Stimulated activated naive B cell treated with anti-CD40 and anti-IgM and Interleukin-4, amounts not matched to agents 10 μg/mL and 1 μg/mL and 100 μg/mL, for 72 hours (primary cell): Measurements from ENCODE around the gene EML2.

Experiments
- ATAC-seq, 2 donors: fragments of 150-1000 bp; cut with Tn5 transposase; replicated peaks; 2 replicates each; pipeline ENCODE4 v1.10.0; 2021; ENCODE audit warnings: moderate library complexity in 1 of 2
- DNase-seq: peaks from one replicate; pipeline ENCODE4 v3.0.0; 2021
- H3K27ac Mint-ChIP-seq: one replicate; pipeline ENCODE4 v1.8.0; 2022; ENCODE audit warnings: mild to moderate bottlenecking, mixed read lengths
- H3K27me3 Mint-ChIP-seq, 2 donors: one replicate each; pipeline ENCODE4 v1.8.0; 2022; ENCODE audit warnings: mixed read lengths in 2 of 2
- H3K36me3 Mint-ChIP-seq, 2 donors: one replicate each; pipeline ENCODE4 v1.8.0; 2022; ENCODE audit warnings: mixed read lengths in 2 of 2, mild to moderate bottlenecking in 1 of 2
- H3K4me1 Mint-ChIP-seq, 2 donors: one replicate each; pipeline ENCODE4 v1.8.0; 2022; ENCODE audit warnings: mixed read lengths in 2 of 2, mild to moderate bottlenecking in 1 of 2
- H3K4me3 Mint-ChIP-seq, 2 donors: one replicate each; pipeline ENCODE4 v1.8.0; 2022; ENCODE audit warnings: mild to moderate bottlenecking in 2 of 2, mixed read lengths in 2 of 2, moderate library complexity in 1 of 2
- H3K9me3 Mint-ChIP-seq, 2 donors: one replicate each; pipeline ENCODE4 v1.8.0; 2022; ENCODE audit warnings: mixed read lengths in 2 of 2, mild to moderate bottlenecking in 1 of 2

Gene EML2

GRCh38 chr19:45667620-45668341 lies 28.6 kb upstream of the EML2 start, which contains the start of gene GIPR:
GIPR (plus strand) TSS chr19:45668221; CDS start chr19:45669521, 1,300 bp downstream.
- H3K36me3 Mint-ChIP-seq: peaks cover 0 to 2% of the 10 kb centered on the region in 2 donors
- H3K4me1 Mint-ChIP-seq: peaks cover 26 to 39% of the 10 kb centered on the region in 2 donors
- peaks cover 52 to 57% of the 10 kb centered on the region in 2 donors for H3K27me3 Mint-ChIP-seq
- H3K9me3 Mint-ChIP-seq: peaks cover 0 to 2% of the 10 kb centered on the region in 2 donors
- DNase-seq (peak; percentile 16), ATAC-seq (peak; percentile 41 to 62)
- peak within 1 kb of the TSS; percentile 22 for H3K27ac Mint-ChIP-seq
- peak within 1 kb of the TSS; percentile 78 to 82 for H3K4me3 Mint-ChIP-seq

- peaks cover 45 to 53% of the 10 kb centered on the region in 2 donors for H3K27me3 Mint-ChIP-seq
- H3K27ac Mint-ChIP-seq: no peak overlapping the region
- no peaks in the 10 kb centered on the region for H3K9me3 Mint-ChIP-seq
- ATAC-seq (no peak), DNase-seq (no peak)
- H3K36me3 Mint-ChIP-seq: no peaks in the 10 kb centered on the region
- H3K4me3 Mint-ChIP-seq: no peak overlapping the region
- H3K4me1 Mint-ChIP-seq: peaks cover 17 to 23% of the 10 kb centered on the region in 2 donors
These were observed 25.4 kb upstream of the EML2 start for GRCh38 chr19:45664575-45664974.

GRCh38 chr19:45663800-45664199 lies 24.6 kb upstream of the EML2 start:
- no peak overlapping the region for H3K27ac Mint-ChIP-seq
- H3K9me3 Mint-ChIP-seq: no peaks in the 10 kb centered on the region
- peaks cover 46 to 54% of the 10 kb centered on the region in 2 donors for H3K27me3 Mint-ChIP-seq
- DNase-seq (no peak), ATAC-seq (no peak)
- H3K4me3 Mint-ChIP-seq: no peak overlapping the region
- H3K36me3 Mint-ChIP-seq: no peaks in the 10 kb centered on the region
- peaks cover 10 to 15% of the 10 kb centered on the region in 2 donors for H3K4me1 Mint-ChIP-seq

DNA sequence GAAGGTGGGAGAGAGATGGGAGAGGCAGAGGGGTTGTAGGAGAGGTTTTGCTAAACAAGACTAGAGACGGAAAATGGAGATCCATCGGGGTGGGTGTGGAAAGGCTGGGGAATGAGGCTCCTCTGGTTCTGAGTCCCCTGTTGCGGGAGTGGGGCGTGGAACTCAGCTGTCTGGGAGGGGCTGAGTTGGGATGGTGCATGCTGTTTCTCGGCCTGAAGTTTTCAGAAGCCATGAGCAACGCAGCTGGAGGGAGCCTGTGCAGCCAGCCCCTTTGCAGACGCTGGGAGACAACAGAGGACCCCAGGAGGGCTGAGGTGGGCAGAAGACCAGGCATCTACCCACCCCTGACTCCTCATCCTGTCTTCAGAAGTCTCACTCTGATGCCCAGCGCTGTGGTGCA lies 21.4 kb upstream of the EML2 start:
- Mint-ChIP-seq H3K27me3 (peaks cover 34 to 44% of the 10 kb centered on the region in 2 donors), H3K27ac (no peak overlapping the region), H3K4me3 (no peak overlapping the region), H3K9me3 (no peaks in the 10 kb centered on the region), H3K4me1 (no peaks in the 10 kb centered on the region), H3K36me3 (no peaks in the 10 kb centered on the region)
- ATAC-seq: no peak
- no peak for DNase-seq

GRCh38 chr19:45659096-45659729 lies 20.0 kb upstream of the EML2 start:
- Mint-ChIP-seq H3K4me3 (no peak overlapping the region), H3K9me3 (no peaks in the 10 kb centered on the region), H3K4me1 (no peaks in the 10 kb centered on the region), H3K36me3 (no peaks in the 10 kb centered on the region), H3K27me3 (peaks cover 27 to 34% of the 10 kb centered on the region in 2 donors), H3K27ac (no peak overlapping the region)
- DNase-seq (no peak), ATAC-seq (no peak)

DNA sequence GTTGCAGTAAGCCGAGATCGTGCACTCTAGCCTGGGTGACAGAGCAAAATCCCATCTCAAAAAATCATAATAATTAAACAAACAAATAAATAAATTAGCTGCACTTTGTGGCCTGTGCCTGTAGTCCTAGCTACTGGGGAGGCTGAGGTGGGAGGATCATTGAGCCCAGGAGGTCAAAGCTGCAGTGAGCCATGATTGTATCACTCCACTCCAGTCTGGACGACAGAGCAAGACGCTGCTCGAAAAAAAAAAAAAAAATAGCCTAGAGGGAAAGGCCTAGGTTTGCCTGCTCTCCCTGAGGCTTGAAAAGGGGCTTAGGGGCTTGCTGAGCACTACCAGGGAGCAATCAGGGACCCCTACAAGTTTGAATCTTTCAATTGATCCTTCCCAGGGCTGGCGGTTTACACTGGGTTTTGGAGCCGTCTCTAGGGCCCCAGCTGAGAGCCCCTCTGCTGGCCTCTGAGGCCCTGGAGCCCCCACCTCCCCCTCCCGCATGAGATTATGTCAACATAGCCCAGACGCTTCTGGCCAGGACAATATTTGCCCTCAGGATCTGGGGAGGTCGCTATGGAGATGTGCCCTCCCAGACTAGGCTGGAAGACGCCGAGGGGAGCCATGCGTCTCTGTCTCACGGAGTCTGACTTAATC lies 18.4 kb upstream of the EML2 start:
- H3K4me1 Mint-ChIP-seq: no peaks in the 10 kb centered on the region
- H3K27me3 Mint-ChIP-seq: peaks cover 29% of the 10 kb centered on the region in 2 donors
- no peak overlapping the region for H3K27ac Mint-ChIP-seq
- ATAC-seq: no peak
- H3K36me3 Mint-ChIP-seq: no peaks in the 10 kb centered on the region
- H3K9me3 Mint-ChIP-seq: no peaks in the 10 kb centered on the region
- no peak overlapping the region for H3K4me3 Mint-ChIP-seq
- no peak for DNase-seq

- peaks cover 25 to 30% of the 10 kb centered on the region in 2 donors for H3K27me3 Mint-ChIP-seq
- no peak for DNase-seq
- no peak overlapping the region for H3K27ac Mint-ChIP-seq
- H3K4me3 Mint-ChIP-seq: no peak overlapping the region
- no peak for ATAC-seq
- no peaks in the 10 kb centered on the region for H3K4me1 Mint-ChIP-seq
- no peaks in the 10 kb centered on the region for H3K9me3 Mint-ChIP-seq
- H3K36me3 Mint-ChIP-seq: no peaks in the 10 kb centered on the region
These were observed 15.9 kb upstream of the EML2 start for GRCh38 chr19:45655073-45655472.

- no peak overlapping the region for H3K27ac Mint-ChIP-seq
- H3K4me1 Mint-ChIP-seq: no peaks in the 10 kb centered on the region
- H3K4me3 Mint-ChIP-seq: no peak overlapping the region
- DNase-seq (no peak), ATAC-seq (no peak)
- peaks cover 16 to 21% of the 10 kb centered on the region in 2 donors for H3K27me3 Mint-ChIP-seq
- no peaks in the 10 kb centered on the region for H3K36me3 Mint-ChIP-seq
- H3K9me3 Mint-ChIP-seq: no peaks in the 10 kb centered on the region
These were observed 14.4 kb upstream of the EML2 start for GRCh38 chr19:45653634-45654033.

DNA sequence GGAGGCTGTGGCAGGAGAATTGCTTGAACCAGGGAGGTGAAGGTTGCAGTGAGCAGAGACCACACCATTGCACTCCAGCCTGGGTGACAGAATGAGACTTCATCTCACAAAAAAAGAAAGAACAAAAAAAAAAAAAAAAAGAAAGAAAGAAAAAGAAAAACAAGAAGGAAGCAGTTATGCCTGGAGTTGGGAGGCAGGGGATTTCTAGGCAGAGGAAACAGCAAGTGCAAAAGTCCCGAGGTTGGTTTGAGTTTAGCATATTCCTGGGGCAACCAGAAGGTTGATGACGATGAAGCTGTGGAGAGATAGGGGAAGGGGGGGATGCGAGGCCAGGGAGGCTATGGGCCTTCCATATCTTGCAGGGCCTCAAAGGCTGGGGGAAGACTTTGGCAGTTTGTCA lies 11.5 kb upstream of the EML2 start:
- no peak for DNase-seq
- H3K4me3 Mint-ChIP-seq: no peak overlapping the region
- H3K36me3 Mint-ChIP-seq: no peaks in the 10 kb centered on the region
- peaks cover 7 to 9% of the 10 kb centered on the region in 2 donors for H3K4me1 Mint-ChIP-seq
- no peaks in the 10 kb centered on the region for H3K9me3 Mint-ChIP-seq
- peaks cover 27 to 31% of the 10 kb centered on the region in 2 donors for H3K27me3 Mint-ChIP-seq
- no peak overlapping the region for H3K27ac Mint-ChIP-seq
- ATAC-seq: no peak

- DNase-seq: no peak
- Mint-ChIP-seq H3K4me3 (peak overlapping the region; percentile 69 to 86), H3K36me3 (peaks cover 0 to 1% of the 10 kb centered on the region in 2 donors), H3K9me3 (peaks cover 0 to under 1% of the 10 kb centered on the region in 2 donors), H3K4me1 (peaks cover 27 to 48% of the 10 kb centered on the region in 2 donors), H3K27ac (peak overlapping the region; percentile 37), H3K27me3 (peaks cover 26 to 27% of the 10 kb centered on the region in 2 donors)
- no peak for ATAC-seq
These were observed 7.1 kb upstream of the EML2 start for GRCh38 chr19:45646345-45646698.

GRCh38 chr19:45645631-45646344 lies 6.6 kb upstream of the EML2 start:
- peak overlapping the region; percentile 69 to 86 for H3K4me3 Mint-ChIP-seq
- H3K27me3 Mint-ChIP-seq: peaks cover 21 to 25% of the 10 kb centered on the region in 2 donors
- peak overlapping the region; percentile 20 for H3K27ac Mint-ChIP-seq
- peaks cover 5 to 7% of the 10 kb centered on the region in 2 donors for H3K36me3 Mint-ChIP-seq
- H3K9me3 Mint-ChIP-seq: peaks cover 4 to 6% of the 10 kb centered on the region in 2 donors
- ATAC-seq (peak; percentile 18 to 47), DNase-seq (peak; percentile 53)
- H3K4me1 Mint-ChIP-seq: peaks cover 32 to 54% of the 10 kb centered on the region in 2 donors

DNA sequence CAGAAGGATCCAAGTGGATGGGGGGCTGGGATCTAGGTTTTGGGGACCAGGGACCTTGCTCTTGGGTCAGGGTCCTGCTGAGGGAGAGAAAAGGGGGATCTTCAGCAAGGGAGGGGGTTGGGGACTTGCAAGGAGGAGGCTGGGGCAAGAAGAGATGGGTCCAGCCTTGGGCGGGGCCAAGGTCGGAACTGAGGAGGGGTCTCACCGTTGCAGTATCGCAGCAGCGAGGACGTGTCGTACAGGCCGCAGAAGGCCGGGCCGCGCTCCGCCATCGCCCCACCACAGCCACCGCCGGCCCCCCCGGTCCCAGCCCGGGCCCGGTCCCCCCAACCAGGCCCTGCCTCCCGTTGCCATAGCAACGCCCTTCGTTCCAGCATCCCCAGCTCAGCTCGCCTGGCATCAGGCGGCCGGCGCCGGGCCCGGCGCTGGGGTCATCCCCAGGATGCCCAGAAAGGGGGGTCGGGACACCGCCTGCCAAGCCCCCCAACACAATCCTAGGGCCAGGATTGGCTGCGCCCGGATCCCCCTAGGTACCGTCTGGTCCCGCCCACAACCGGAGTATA lies 6.0 kb upstream of the EML2 start:
- DNase-seq (peak; percentile 9), ATAC-seq (no peak)
- Mint-ChIP-seq H3K4me3 (peak overlapping the region; percentile 69 to 86), H3K4me1 (peaks cover 34 to 57% of the 10 kb centered on the region in 2 donors), H3K27me3 (peaks cover 14 to 20% of the 10 kb centered on the region in 2 donors), H3K36me3 (peaks cover 6 to 9% of the 10 kb centered on the region in 2 donors), H3K27ac (peak overlapping the region; percentile 20), H3K9me3 (peaks cover 5 to 8% of the 10 kb centered on the region in 2 donors)

GRCh38 chr19:45643927-45644771 lies 5.0 kb upstream of the EML2 start:
- no peak for DNase-seq
- H3K27me3 Mint-ChIP-seq: peaks cover 12 to 18% of the 10 kb centered on the region in 2 donors
- peaks cover 5 to 8% of the 10 kb centered on the region in 2 donors for H3K9me3 Mint-ChIP-seq
- ATAC-seq: no peak
- H3K36me3 Mint-ChIP-seq: peaks cover 6 to 9% of the 10 kb centered on the region in 2 donors
- H3K27ac Mint-ChIP-seq: no peak overlapping the region
- peaks cover 34 to 57% of the 10 kb centered on the region in 2 donors for H3K4me1 Mint-ChIP-seq
- no peak overlapping the region for H3K4me3 Mint-ChIP-seq
